Loucy (cell line): Measurements from ENCODE around the gene HCK.

Experiments
- H2AFZ ChIP-seq: fragments of 200-600 bp; sonication (generic); 2 replicates; pipeline ENCODE4 v1.6.0; 2016; ENCODE audit warnings: antibody characterized with exemption, mild to moderate bottlenecking, low read length, moderate library complexity
- H3F3A ChIP-seq: fragments of 200-600 bp; 2 replicates; pipeline ENCODE4 v1.6.0; 2016; ENCODE audit warnings: antibody characterized with exemption, low read depth, mild to moderate bottlenecking
- H3K27me3 ChIP-seq: fragments of 200-600 bp; sonication (generic); 2 replicates; pipeline ENCODE4 v1.6.1; 2014; ENCODE audit warnings: low read length, mild to moderate bottlenecking; ENCODE audit not compliant: insufficient read depth, poor library complexity, severe bottlenecking
- H3K36me3 ChIP-seq: fragments of 200-600 bp; sonication (generic); 2 replicates; pipeline ENCODE4 v1.6.1; 2016; ENCODE audit warnings: low read length; ENCODE audit not compliant: insufficient read depth
- H3K4me1 ChIP-seq: fragments of 200-600 bp; sonication (generic); 2 replicates; pipeline ENCODE4 v1.5.1; 2014; ENCODE audit warnings: low read length, mild to moderate bottlenecking; ENCODE audit not compliant: insufficient read depth, poor library complexity, severe bottlenecking
- H3K4me2 ChIP-seq: fragments of 200-600 bp; sonication (generic); 2 replicates; pipeline ENCODE4 v1.6.0; 2014; ENCODE audit warnings: antibody characterized with exemption, low read length, low read depth, mild to moderate bottlenecking; ENCODE audit not compliant: poor library complexity, severe bottlenecking
- H3K4me3 ChIP-seq: fragments of 200-600 bp; sonication (generic); 2 replicates; pipeline ENCODE4 v1.5.1; 2014; ENCODE audit warnings: low read length, mild to moderate bottlenecking, mixed read lengths; ENCODE audit not compliant: poor library complexity, severe bottlenecking
- H3K79me2 ChIP-seq: fragments of 200-600 bp; sonication (generic); 2 replicates; pipeline ENCODE4 v1.6.1; 2014; ENCODE audit warnings: low read length; ENCODE audit not compliant: insufficient read depth
- H3K9ac ChIP-seq: fragments of 200-600 bp; sonication (generic); 2 replicates; pipeline ENCODE4 v1.6.0; 2014; ENCODE audit warnings: mild to moderate bottlenecking, low read depth, low read length, moderate library complexity; ENCODE audit not compliant: poor library complexity, severe bottlenecking
- H3K9me2 ChIP-seq: fragments of 200-600 bp; sonication (generic); replicated peaks from 2 replicates; pipeline ENCODE4 v1.6.1; 2016; ENCODE audit warnings: low read depth, low read length, mixed read lengths
- H3K9me3 ChIP-seq: fragments of 200-600 bp; sonication (generic); 2 replicates; pipeline ENCODE4 v1.6.1; 2014; ENCODE audit warnings: mild to moderate bottlenecking, antibody characterized with exemption, low read length, low read depth; ENCODE audit not compliant: insufficient read depth
- H4K20me1 ChIP-seq: fragments of 200-600 bp; sonication (generic); 2 replicates; pipeline ENCODE4 v1.6.0; 2014; ENCODE audit warnings: antibody characterized with exemption, low read length, mild to moderate bottlenecking; ENCODE audit not compliant: insufficient read depth, poor library complexity, severe bottlenecking
- EZH2phosphoT487 ChIP-seq: fragments of 200-600 bp; IDR thresholded peaks from 2 replicates; pipeline ENCODE4 v1.6.1; 2018; ENCODE audit warnings: antibody characterized with exemption, mild to moderate bottlenecking, moderate library complexity, borderline replicate concordance
- TF ChIP-seq, protein P1 (sequence below): fragments of 200-600 bp; sonication (generic); conservative IDR thresholded peaks from 2 replicates; pipeline ENCODE4 v1.5.1; 2014; ENCODE audit warnings: mild to moderate bottlenecking, antibody characterized with exemption, low read length

Gene HCK

GRCh38 chr20:32021091-32021490 is 31.0 kb upstream of the HCK start:
- Histone ChIP-seq H3K79me2 (no peaks in the 10 kb centered on the region), H3K27me3 (no peaks in the 10 kb centered on the region), H4K20me1 (no peaks in the 10 kb centered on the region)

DNA sequence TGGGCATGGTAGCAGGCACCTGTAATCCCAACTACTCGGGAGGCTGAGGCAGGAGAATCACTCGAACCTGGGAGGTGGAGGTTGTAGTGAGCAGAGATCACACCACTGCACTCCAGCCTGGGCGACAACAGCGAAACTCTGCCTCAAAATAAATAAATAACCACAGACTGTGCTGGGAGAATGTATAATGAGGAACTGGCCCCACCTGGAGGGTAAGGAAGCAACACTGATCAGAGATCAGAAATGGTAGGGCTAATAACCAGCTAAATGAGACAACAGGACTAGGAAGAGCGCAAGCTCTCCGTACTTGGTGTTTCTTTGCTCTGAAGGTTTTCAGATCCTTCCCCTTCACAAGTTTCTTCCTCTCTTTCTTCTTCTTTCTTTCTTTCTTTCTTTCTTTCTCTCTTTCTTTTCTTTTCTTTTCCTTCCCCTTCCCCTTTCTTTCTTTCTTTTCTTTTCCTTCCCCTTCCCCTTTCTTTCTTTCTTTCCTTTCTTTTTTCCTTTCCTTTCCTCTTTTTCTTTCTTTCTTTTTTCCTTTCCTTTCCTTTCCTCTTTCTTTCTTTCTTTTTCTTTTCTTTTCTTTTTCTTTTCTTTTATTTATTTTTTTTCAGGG is 27.3 kb upstream of the HCK start:
- H3K27me3 ChIP-seq = no peaks in the 10 kb centered on the region
- H3K4me1 ChIP-seq = peaks cover 7% of the 10 kb centered on the region
- H3K36me3 ChIP-seq = no peaks in the 10 kb centered on the region
- no peaks in the 10 kb centered on the region for H3F3A ChIP-seq
- no peak overlapping the region for H3K4me2 ChIP-seq
- no peaks in the 10 kb centered on the region for H4K20me1 ChIP-seq
- H3K79me2 ChIP-seq = no peaks in the 10 kb centered on the region
- no peak overlapping the region for H3K4me3 ChIP-seq
- H3K9me3 ChIP-seq = no peaks in the 10 kb centered on the region
- no peaks in the 10 kb centered on the region for H3K9me2 ChIP-seq
- TF ChIP-seq, protein P1, sequence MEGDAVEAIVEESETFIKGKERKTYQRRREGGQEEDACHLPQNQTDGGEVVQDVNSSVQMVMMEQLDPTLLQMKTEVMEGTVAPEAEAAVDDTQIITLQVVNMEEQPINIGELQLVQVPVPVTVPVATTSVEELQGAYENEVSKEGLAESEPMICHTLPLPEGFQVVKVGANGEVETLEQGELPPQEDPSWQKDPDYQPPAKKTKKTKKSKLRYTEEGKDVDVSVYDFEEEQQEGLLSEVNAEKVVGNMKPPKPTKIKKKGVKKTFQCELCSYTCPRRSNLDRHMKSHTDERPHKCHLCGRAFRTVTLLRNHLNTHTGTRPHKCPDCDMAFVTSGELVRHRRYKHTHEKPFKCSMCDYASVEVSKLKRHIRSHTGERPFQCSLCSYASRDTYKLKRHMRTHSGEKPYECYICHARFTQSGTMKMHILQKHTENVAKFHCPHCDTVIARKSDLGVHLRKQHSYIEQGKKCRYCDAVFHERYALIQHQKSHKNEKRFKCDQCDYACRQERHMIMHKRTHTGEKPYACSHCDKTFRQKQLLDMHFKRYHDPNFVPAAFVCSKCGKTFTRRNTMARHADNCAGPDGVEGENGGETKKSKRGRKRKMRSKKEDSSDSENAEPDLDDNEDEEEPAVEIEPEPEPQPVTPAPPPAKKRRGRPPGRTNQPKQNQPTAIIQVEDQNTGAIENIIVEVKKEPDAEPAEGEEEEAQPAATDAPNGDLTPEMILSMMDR = no peak
- TF ChIP-seq EZH2phosphoT487 = no peak
- H2AFZ ChIP-seq = no peak overlapping the region
- no peak overlapping the region for H3K9ac ChIP-seq

More at GRCh38 chr20:32021091-32021490, 31.0 kb upstream of the HCK start:
- Histone ChIP-seq H3F3A (no peaks in the 10 kb centered on the region), H3K4me3 (no peak overlapping the region), H3K9me3 (no peaks in the 10 kb centered on the region), H2AFZ (no peak overlapping the region), H3K4me2 (no peak overlapping the region), H3K36me3 (no peaks in the 10 kb centered on the region), H3K4me1 (peaks cover 13% of the 10 kb centered on the region), H3K9me2 (no peaks in the 10 kb centered on the region), H3K9ac (no peak overlapping the region)
- no peak for TF ChIP-seq EZH2phosphoT487
- TF ChIP-seq, protein P1 = no peak

- Histone ChIP-seq H3K9me3 (no peaks in the 10 kb centered on the region), H3K36me3 (no peaks in the 10 kb centered on the region), H4K20me1 (no peaks in the 10 kb centered on the region), H3K4me3 (no peak overlapping the region), H3K79me2 (no peaks in the 10 kb centered on the region), H3K9ac (no peak overlapping the region), H3K27me3 (no peaks in the 10 kb centered on the region), H3K9me2 (no peaks in the 10 kb centered on the region), H2AFZ (no peak overlapping the region), H3K4me1 (no peaks in the 10 kb centered on the region), H3F3A (no peaks in the 10 kb centered on the region), H3K4me2 (no peak overlapping the region)
- TF ChIP-seq, protein P1 = no peak
- TF ChIP-seq EZH2phosphoT487 = no peak
Observed at GRCh38 chr20:32027643-32028042, 24.4 kb upstream of the HCK start.
